ENCODE results near the gene RILP.
"Not testable (repeated sequence)": the region's sequence is repeated elsewhere in the genome, so short reads cannot be mapped to it uniquely, and the experiment has no call there.

RILP gene

GRCh38 chr17:1649844-1650501 is at the start of gene RILP:
RILP (minus strand) TSS chr17:1649866; CDS start chr17:1649804, 62 bp downstream.
- no peak for DNase-seq (ENCODE audit: low read depth in 2 of 2)

- DNase-seq (ENCODE audit: low read depth in 2 of 2) = no peak
These were observed 48.0 kb upstream of the RILP start for GRCh38 chr17:1697681-1698080.

DNA sequence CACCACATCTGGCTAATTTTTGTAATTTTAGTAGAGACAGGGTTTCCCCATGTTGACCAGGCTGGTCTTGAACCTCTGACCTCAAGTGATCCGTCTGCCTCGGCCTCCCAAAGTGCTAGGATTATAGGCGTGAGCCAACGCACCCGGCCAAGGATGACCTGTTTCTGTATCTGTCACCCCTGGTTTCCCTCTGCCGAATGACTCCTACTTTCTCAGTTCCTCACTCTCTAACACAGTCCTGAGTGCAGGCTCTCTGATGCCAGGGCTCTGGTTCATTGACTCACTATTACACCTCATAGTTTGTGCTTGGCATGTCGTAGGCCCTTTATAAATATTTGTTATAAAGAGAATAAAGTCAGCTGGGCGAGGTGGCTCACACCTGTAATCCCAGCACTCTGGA is 45.7 kb upstream of the RILP start:
- no peak for DNase-seq (ENCODE audit: low read depth in 2 of 2)

DNA sequence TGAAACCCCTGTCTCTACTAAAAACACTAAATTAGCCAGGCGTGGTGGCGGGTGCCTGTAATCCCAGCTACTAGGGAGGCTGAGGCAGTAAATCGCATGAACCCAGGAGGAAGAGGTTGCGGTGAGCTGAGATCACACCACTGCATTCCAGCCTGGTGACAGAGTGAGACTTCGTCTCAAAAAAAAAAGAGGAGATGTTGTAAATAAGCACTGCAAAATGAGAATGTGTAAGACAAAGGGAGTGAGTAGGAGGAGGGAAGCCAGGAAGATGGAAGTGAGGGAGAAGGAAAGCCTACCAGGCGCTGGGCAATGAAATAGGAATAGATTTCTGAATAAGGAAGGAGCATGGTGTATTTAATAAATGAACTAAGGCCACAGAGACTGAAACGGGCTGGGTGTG is 43.7 kb upstream of the RILP start:
- DNase-seq (ENCODE audit: low read depth in 2 of 2) = no peak

- no peak for DNase-seq (ENCODE audit: low read depth in 2 of 2)
These were observed 41.0 kb upstream of the RILP start for GRCh38 chr17:1690544-1691221.

GRCh38 chr17:1688405-1688804 is 38.7 kb upstream of the RILP start:
- DNase-seq (ENCODE audit: low read depth in 2 of 2) = not testable (repeated sequence)

GRCh38 chr17:1686086-1686485 is 36.4 kb upstream of the RILP start:
- DNase-seq (ENCODE audit: low read depth in 2 of 2) = no peak

GRCh38 chr17:1684378-1685189 is 34.9 kb upstream of the RILP start, which contains the start of gene PRPF8:
PRPF8 (minus strand) TSS chr17:1684867; CDS start chr17:1684571, 296 bp downstream.
- DNase-seq (ENCODE audit: low read depth in 2 of 2) = peak; percentile 96 to 97

- DNase-seq (ENCODE audit: low read depth in 2 of 2) = no peak
These were observed 33.8 kb upstream of the RILP start for GRCh38 chr17:1683459-1683858.

DNA sequence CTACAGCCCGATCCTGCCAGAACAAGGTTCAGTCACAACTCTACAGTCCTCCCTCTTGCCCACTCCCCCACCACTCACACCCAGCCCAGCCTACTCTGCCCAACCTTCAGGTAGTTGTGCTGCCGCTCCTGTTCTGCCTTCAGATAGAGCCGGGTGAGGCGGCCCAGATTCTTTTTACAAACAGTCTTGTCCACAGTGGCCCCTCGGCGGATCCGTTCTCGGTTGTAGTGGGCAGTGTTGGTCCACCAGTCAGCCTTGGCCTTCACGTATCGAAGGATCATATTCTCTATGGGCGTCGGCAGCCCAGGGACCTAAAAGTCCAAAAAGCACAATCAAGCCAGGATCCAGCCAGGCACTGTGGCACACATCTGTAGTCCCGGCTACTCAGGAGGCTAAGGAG is 26.7 kb upstream of the RILP start:
- DNase-seq (ENCODE audit: low read depth in 2 of 2) = no peak

DNA sequence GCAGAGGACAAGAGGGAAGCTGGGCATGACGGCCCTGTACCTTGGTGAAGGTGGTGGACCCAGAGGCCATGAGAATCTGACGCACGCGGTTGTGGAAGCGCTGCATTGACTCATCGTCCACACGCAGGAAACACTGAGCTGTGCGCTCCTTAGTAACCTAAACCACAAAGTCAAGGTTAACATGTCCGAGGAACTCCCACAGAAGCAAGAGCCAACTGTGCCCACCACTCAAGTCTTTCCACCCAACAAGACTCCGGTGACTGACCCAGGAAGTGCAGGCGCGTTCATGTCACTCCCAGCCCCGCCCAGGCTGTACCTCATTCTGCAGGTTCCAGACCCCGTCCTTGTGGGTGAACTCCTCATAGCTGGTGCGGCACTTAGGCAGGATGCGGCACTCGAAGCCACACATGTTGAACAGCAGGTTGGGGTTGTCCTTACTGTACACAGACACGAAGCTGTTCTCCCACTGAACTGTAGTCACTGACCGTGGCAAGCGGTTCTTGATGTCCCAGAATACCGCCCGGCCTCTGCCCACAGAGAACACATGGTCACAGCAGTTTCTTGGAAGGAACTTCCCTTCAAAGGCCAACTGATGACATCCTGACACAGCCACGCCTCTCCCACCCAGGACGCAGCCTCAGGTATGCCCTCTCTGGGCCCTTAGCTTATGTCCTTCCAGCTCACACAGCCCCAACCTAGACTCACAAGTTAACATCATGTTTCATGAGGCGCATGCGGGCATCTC is 23.5 kb upstream of the RILP start:
- no peak for DNase-seq (ENCODE audit: low read depth in 2 of 2)

DNA sequence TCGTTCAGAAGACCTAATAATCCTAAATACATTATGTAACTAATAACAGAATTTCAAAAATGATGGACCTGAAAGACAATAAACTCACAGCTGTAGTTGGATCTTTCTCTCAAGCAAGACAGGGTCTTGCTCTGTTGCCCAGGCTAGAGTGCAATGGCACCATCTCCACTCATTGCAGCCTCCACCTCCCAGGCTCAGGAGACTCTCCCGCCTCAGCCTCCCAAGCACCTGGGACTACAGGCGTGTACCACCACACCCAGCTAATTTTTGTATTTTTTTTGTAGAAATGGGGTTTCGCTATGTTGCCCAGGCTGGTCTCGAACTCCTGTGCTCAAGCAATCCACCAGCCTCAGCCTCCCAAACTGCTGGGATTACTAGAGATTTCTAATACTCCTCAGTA is 14.3 kb upstream of the RILP start:
- DNase-seq (ENCODE audit: low read depth in 2 of 2) = not testable (repeated sequence)

DNA sequence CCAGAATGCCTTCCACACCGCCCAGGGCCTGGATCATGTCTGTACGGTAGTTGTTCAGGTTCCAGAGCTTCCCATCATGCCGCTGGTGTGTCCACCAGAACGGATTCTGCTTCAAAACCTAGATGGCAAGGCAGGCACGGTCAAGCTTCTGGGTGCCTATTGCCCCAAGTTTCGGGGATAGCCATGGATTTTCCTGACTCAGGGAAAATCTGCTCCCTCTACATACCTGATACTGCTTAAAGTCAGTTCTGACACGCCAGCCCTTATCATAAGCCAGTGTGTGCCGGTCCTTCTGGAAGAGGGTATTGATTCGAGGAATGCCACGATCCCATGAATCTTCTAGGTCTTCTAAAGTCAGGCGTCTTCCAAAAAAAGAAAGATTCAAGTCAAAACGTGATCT is 11.4 kb upstream of the RILP start:
- DNase-seq (ENCODE audit: low read depth in 2 of 2) = no peak

GRCh38 chr17:1658100-1658499 is 8.4 kb upstream of the RILP start:
- no peak for DNase-seq (ENCODE audit: low read depth in 2 of 2)

DNA sequence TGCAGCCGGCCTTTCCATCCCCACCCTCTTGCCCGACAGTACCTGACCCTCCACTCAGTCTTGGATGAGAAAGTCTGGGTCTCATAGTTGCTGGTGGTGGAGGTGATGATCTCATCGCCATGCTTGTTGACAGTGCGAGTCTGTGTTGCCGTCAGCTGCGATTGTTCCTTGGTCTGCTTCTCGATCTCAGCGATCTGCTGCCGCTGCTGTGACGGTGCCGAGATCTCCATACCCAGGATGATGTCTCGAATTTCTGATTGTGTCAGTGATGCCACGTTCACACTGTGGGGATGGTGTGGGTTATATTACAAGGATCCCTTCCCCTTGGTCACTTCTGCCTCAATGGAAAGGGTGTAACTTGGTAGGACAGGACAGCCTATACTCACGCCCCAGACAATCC is 4.1 kb upstream of the RILP start:
- no peak for DNase-seq (ENCODE audit: low read depth in 2 of 2)

DNA sequence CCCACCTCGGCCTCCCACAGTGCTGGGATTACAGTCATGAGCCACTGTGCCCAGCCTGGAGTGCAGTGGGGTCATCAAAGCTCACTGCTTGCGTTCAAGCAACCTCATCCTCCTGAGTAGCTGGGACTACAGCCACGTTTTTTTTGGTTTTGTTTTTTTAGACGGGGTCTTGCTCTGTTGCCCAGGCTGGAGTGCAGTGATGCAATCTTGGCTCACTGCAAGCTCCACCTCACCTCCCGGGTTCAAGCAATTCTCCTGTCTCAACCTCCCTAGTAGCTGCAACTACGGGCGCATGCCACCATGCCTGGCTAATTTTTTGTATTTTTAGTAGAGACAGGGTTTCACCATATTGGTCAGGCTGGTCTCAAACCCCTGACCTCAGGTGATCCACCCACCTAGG is 3.1 kb upstream of the RILP start:
- not testable (repeated sequence) for DNase-seq (ENCODE audit: low read depth in 2 of 2)

- no peak for DNase-seq (ENCODE audit: low read depth in 2 of 2)
These were observed 1.8 kb upstream of the RILP start for GRCh38 chr17:1651559-1651844.

DNA sequence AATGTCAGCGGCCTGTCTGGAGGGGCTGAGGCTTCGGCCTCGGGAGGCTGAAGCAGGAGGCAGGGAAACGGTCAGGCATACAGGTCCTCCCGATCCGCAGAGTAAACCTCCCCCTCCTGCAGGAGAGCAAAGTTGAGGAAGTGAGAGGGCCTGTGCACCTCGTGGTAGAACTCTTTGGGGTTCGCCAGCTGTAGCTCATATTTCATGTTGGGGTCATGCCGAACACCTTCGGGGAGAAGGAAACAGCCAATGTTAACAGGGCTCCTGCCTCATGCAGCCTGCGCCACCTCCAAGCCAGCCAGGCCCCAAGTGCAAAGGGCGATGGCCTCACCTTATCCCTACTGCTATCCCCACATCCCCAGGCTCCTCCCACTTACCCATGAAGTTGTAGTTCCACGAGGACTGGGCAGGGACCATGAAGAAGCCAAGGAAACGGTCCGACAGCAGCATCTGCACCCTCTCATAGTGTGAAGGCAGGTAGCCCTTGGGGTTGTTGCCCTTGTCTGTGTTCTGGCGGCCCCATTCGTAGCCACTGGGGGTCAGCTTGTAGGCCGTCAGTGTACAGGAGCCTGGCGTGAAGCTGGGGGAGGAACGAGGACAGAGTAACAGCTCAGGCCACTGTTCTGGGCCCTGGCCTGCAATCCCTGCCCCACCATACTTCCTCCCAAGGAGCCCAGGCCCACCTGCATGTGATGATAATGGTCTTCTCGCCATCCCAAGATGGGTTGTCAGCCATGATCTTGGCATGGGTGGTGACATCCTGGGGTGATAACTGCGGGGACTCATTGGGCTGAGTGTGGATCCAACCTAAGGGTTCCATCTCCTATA is 1.3 kb upstream of the RILP start:
- DNase-seq (ENCODE audit: low read depth in 2 of 2) = no peak

GRCh38 chr17:1648963-1649843 is 463 bp downstream of the RILP start:
- peak; percentile 89 to 90 for DNase-seq (ENCODE audit: low read depth in 2 of 2)
